Neural cell (in vitro differentiated cells): ENCODE data around the gene ZNF182. TPM values are rescaled to one million over a fixed set of nuclear protein-coding genes. Genes with fewer than 3 reads are reported as not detected.

Experiments used
- H2AFZ ChIP-seq: fragments of 200-600, 300-800 bp; sonication (generic), shearing (Covaris generic); 2 replicates; pipeline ENCODE4 v1.6.0; 2014; ENCODE audit warnings: low read depth, mild to moderate bottlenecking, antibody characterized with exemption, low read length, moderate library complexity
- H3F3A ChIP-seq: fragments of 200-600 bp; shearing (Covaris generic); 2 replicates; pipeline ENCODE4 v1.6.1; 2016; ENCODE audit warnings: mild to moderate bottlenecking, moderate library complexity, mixed read lengths, antibody characterized with exemption, low read length; ENCODE audit not compliant: insufficient read depth, poor library complexity, severe bottlenecking
- H3K27ac ChIP-seq: fragments of 200-600, 300-800 bp; sonication (generic), shearing (Covaris generic); 2 replicates; pipeline ENCODE4 v1.5.1; 2014; ENCODE audit warnings: mild to moderate bottlenecking, low read length, moderate library complexity
- H3K27me3 ChIP-seq: fragments of 300-800, 200-600 bp; sonication (generic), shearing (Covaris generic); 2 replicates; pipeline ENCODE4 v1.6.0; 2014; ENCODE audit warnings: mild to moderate bottlenecking, low read depth, low read length, moderate library complexity; ENCODE audit not compliant: insufficient read depth
- H3K36me3 ChIP-seq: fragments of 300-800, 200-600 bp; sonication (generic), shearing (Covaris generic); 2 replicates; pipeline ENCODE4 v1.5.1; 2014; ENCODE audit warnings: mild to moderate bottlenecking, antibody characterized with exemption, low read length, moderate library complexity; ENCODE audit not compliant: insufficient read depth
- H3K4me2 ChIP-seq: fragments of 300-800, 200-600 bp; sonication (generic), shearing (Covaris generic); 2 replicates; pipeline ENCODE4 v1.6.0; 2014; ENCODE audit warnings: mild to moderate bottlenecking, low read length
- H3K4me3 ChIP-seq: fragments of 300-800, 200-600 bp; sonication (generic), shearing (Covaris generic); 2 replicates; pipeline ENCODE4 v1.5.1; 2014; ENCODE audit warnings: mild to moderate bottlenecking, low read length, moderate library complexity
- H3K79me2 ChIP-seq: fragments of 200-600 bp; shearing (Covaris generic); replicated peaks from 2 replicates; pipeline ENCODE4 v1.6.0; 2014; ENCODE audit warnings: mild to moderate bottlenecking, low read length, moderate library complexity; ENCODE audit not compliant: insufficient read depth
- H3K9ac ChIP-seq: fragments of 300-800, 200-600 bp; sonication (generic), shearing (Covaris generic); 2 replicates; pipeline ENCODE4 v1.6.1; 2016; ENCODE audit warnings: mild to moderate bottlenecking, low read length, mixed read lengths
- H3K9me2 ChIP-seq: fragments of 200-600 bp; shearing (Covaris generic); 2 replicates; pipeline ENCODE4 v1.6.1; 2016; ENCODE audit warnings: mild to moderate bottlenecking, low read length, mixed read lengths; ENCODE audit not compliant: insufficient read depth
- H3K9me3 ChIP-seq: fragments of 200-600, 300-800 bp; sonication (generic), shearing (Covaris generic); 2 replicates; pipeline ENCODE4 v1.6.1; 2016; ENCODE audit warnings: mild to moderate bottlenecking, mixed run types, low read length, moderate library complexity, mixed read lengths
- H4K20me1 ChIP-seq: fragments of 200-600 bp; shearing (Covaris generic); 2 replicates; pipeline ENCODE4 v1.6.1; 2016; ENCODE audit warnings: mild to moderate bottlenecking, mixed run types; ENCODE audit not compliant: insufficient read depth
- EP300 ChIP-seq: fragments of 450-650 bp; conservative IDR thresholded peaks from 2 replicates; pipeline ENCODE4 v1.6.1; 2014; ENCODE audit warnings: antibody characterized with exemption, mild to moderate bottlenecking, moderate library complexity; ENCODE audit not compliant: poor library complexity, severe bottlenecking
- EZH2 ChIP-seq: fragments of 200-600, 300-800 bp; shearing (Covaris generic), sonication (generic); IDR thresholded peaks from 2 replicates; pipeline ENCODE4 v1.6.1; 2014; ENCODE audit warnings: antibody characterized with exemption, low read length, borderline replicate concordance, mild to moderate bottlenecking; ENCODE audit not compliant: insufficient read depth, poor library complexity, severe bottlenecking
- MXI1 ChIP-seq: fragments of 450-650 bp; conservative IDR thresholded peaks from 2 replicates; pipeline ENCODE4 v1.6.1; 2014; ENCODE audit warnings: antibody characterized with exemption, mild to moderate bottlenecking; ENCODE audit not compliant: poor library complexity, severe bottlenecking
- POLR2AphosphoS5 ChIP-seq: IDR thresholded peaks from 2 replicates; pipeline ENCODE4 v1.6.1; 2012
- RAD21 ChIP-seq: fragments of 450-650 bp; conservative IDR thresholded peaks from 2 replicates; pipeline ENCODE4 v1.6.1; 2014; ENCODE audit warnings: antibody characterized with exemption, mild to moderate bottlenecking, moderate library complexity
- SMC3 ChIP-seq: fragments of 450-650 bp; conservative IDR thresholded peaks from 2 replicates; pipeline ENCODE4 v1.6.1; 2014; ENCODE audit warnings: antibody characterized with exemption, mild to moderate bottlenecking, moderate library complexity; ENCODE audit not compliant: poor library complexity
- TAF1 ChIP-seq: IDR thresholded peaks from 2 replicates; pipeline ENCODE4 v1.6.1; 2012; ENCODE audit warnings: low read depth
- polyA plus RNA-seq: library from polyadenylated mRNA; depleted of rRNA; stranded (reverse); fragments of >200 nt; gene quantifications from 2 replicates; pipeline ENCODE4 v1.2.3, GENCODE V29; 2014
- TF ChIP-seq, protein P1 (sequence below): fragments of 450-650 bp; IDR thresholded peaks from 2 replicates; pipeline ENCODE4 v1.5.1; 2014; ENCODE audit warnings: antibody characterized with exemption, mild to moderate bottlenecking, moderate library complexity; ENCODE audit not compliant: poor library complexity, severe bottlenecking
- TF ChIP-seq, protein P2 (sequence below): IDR thresholded peaks from 2 replicates; pipeline ENCODE4 v1.6.1; 2012; ENCODE audit warnings: borderline replicate concordance

Gene ZNF182
- polyA plus RNA-seq, 1 donor from 2014 or later, result 12.2 TPM

DNA sequence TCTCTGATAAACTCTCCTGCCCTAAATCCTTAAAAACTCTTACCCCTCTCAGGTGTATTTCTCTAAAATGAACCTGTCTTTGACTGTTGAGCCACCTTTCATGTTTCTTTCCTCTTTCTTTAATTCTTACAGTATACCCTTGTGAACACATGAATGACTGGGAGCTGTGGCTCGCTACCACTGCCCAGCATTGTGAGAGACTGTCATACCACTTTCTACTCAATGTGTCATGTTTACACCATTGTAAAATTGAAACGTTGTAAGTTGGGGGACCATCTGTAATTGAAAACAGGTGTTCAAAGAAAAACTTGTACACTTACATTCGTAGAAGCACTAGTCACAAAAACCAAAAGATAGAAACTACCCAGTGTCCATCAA, 66.9 kb downstream of the ZNF182 start:
- H3K36me3 ChIP-seq, result no peaks in the 10 kb centered on the region
- no peaks in the 10 kb centered on the region for H4K20me1 ChIP-seq
- TF ChIP-seq MXI1, result no peak
- no peak for TF ChIP-seq EZH2
- TF ChIP-seq EP300, result no peak
- no peak for TF ChIP-seq RAD21
- TF ChIP-seq SMC3, result no peak
- TF ChIP-seq POLR2AphosphoS5, result no peak
- TF ChIP-seq, protein P1, sequence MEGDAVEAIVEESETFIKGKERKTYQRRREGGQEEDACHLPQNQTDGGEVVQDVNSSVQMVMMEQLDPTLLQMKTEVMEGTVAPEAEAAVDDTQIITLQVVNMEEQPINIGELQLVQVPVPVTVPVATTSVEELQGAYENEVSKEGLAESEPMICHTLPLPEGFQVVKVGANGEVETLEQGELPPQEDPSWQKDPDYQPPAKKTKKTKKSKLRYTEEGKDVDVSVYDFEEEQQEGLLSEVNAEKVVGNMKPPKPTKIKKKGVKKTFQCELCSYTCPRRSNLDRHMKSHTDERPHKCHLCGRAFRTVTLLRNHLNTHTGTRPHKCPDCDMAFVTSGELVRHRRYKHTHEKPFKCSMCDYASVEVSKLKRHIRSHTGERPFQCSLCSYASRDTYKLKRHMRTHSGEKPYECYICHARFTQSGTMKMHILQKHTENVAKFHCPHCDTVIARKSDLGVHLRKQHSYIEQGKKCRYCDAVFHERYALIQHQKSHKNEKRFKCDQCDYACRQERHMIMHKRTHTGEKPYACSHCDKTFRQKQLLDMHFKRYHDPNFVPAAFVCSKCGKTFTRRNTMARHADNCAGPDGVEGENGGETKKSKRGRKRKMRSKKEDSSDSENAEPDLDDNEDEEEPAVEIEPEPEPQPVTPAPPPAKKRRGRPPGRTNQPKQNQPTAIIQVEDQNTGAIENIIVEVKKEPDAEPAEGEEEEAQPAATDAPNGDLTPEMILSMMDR, result no peak
- TF ChIP-seq, protein P2, sequence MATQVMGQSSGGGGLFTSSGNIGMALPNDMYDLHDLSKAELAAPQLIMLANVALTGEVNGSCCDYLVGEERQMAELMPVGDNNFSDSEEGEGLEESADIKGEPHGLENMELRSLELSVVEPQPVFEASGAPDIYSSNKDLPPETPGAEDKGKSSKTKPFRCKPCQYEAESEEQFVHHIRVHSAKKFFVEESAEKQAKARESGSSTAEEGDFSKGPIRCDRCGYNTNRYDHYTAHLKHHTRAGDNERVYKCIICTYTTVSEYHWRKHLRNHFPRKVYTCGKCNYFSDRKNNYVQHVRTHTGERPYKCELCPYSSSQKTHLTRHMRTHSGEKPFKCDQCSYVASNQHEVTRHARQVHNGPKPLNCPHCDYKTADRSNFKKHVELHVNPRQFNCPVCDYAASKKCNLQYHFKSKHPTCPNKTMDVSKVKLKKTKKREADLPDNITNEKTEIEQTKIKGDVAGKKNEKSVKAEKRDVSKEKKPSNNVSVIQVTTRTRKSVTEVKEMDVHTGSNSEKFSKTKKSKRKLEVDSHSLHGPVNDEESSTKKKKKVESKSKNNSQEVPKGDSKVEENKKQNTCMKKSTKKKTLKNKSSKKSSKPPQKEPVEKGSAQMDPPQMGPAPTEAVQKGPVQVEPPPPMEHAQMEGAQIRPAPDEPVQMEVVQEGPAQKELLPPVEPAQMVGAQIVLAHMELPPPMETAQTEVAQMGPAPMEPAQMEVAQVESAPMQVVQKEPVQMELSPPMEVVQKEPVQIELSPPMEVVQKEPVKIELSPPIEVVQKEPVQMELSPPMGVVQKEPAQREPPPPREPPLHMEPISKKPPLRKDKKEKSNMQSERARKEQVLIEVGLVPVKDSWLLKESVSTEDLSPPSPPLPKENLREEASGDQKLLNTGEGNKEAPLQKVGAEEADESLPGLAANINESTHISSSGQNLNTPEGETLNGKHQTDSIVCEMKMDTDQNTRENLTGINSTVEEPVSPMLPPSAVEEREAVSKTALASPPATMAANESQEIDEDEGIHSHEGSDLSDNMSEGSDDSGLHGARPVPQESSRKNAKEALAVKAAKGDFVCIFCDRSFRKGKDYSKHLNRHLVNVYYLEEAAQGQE, result no peak
- TF ChIP-seq TAF1, result no peak
- H3K27ac ChIP-seq, result no peak overlapping the region
- no peaks in the 10 kb centered on the region for H3K79me2 ChIP-seq
- H3K4me3 ChIP-seq, result no peak overlapping the region
- H3K9ac ChIP-seq, result no peak overlapping the region
- no peak overlapping the region for H3K4me2 ChIP-seq
- no peaks in the 10 kb centered on the region for H3K27me3 ChIP-seq
- no peaks in the 10 kb centered on the region for H3K9me3 ChIP-seq
- H3F3A ChIP-seq, result no peaks in the 10 kb centered on the region
- H3K9me2 ChIP-seq, result no peaks in the 10 kb centered on the region
- no peak overlapping the region for H2AFZ ChIP-seq

DNA sequence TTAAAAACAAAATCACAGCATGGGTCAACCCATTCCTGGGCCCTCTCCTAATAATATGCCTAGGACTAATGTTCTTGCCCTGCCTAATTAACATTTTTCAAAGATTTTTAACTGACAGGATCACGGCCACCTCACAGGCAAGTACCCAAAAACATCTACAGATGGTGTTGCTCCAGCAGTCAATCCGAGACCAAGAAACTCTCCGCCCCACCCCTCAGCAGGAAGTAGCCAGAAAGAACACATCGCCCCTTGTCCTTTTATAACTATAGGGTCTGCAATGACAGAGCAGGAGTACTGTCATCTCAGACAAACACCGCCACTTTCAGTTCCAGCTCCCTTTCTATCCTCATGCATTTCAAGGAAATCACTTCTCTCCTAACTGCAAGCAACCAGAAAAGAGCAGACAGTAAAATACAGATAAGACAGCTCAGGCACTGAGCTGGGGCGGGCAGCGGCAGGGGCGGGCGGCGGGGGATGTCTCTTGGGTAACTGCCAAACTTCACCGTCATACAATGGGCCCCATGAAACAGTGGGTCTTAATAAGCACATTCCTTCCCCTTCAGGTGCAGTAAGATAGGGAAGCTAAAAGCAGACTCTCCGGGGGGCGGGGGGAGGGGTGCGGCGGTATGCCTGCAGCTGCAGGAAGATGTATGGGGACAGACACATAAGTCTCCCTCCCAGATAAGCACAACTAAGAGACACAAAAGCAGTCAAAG, 67.4 kb downstream of the ZNF182 start:
- H3K36me3 ChIP-seq, result no peaks in the 10 kb centered on the region
- no peak overlapping the region for H2AFZ ChIP-seq
- H3K9me3 ChIP-seq, result no peaks in the 10 kb centered on the region
- no peaks in the 10 kb centered on the region for H3K79me2 ChIP-seq
- H3K9me2 ChIP-seq, result no peaks in the 10 kb centered on the region
- TF ChIP-seq, protein P1, result no peak
- TF ChIP-seq POLR2AphosphoS5 (no peak), SMC3 (no peak), RAD21 (no peak), EZH2 (no peak), MXI1 (no peak), EP300 (no peak), TAF1 (no peak)
- TF ChIP-seq, protein P2, result no peak
- H3F3A ChIP-seq, result no peaks in the 10 kb centered on the region
- no peaks in the 10 kb centered on the region for H4K20me1 ChIP-seq
- no peaks in the 10 kb centered on the region for H3K27me3 ChIP-seq
- H3K27ac ChIP-seq, result no peak overlapping the region
- H3K9ac ChIP-seq, result no peak overlapping the region
- H3K4me3 ChIP-seq, result no peak overlapping the region
- no peak overlapping the region for H3K4me2 ChIP-seq
